Upper lobe of left lung (tissue), 4 donors: ENCODE results near the gene CNP.

ENCODE experiments used
- EP300 ChIP-seq, 4 donors: sonication (generic); formaldehyde crosslinking; IDR thresholded peaks; one replicate each; pipeline ENCODE4 v1.5.1; 2017; ENCODE audit warnings: antibody characterized with exemption in 4 of 4, control low read depth in 2 of 4
- POLR2A ChIP-seq, 4 donors: fragments of 450-650 bp; IDR thresholded peaks; one replicate each; pipeline ENCODE4 v1.5.1; 2016 to 2017; ENCODE audit warnings: antibody characterized with exemption in 4 of 4, mild to moderate bottlenecking in 2 of 4
- TF ChIP-seq, protein P1 (sequence below), 6 experiments: fragments of 450-650 bp in 4 of 6; fragments of 200-600 bp in 2 of 6; sonication (generic) in 2 of 6; IDR thresholded peaks; one replicate each; pipeline ENCODE4 v1.5.1; 2016 to 2019; ENCODE audit warnings: antibody characterized with exemption in 6 of 6

DNA sequence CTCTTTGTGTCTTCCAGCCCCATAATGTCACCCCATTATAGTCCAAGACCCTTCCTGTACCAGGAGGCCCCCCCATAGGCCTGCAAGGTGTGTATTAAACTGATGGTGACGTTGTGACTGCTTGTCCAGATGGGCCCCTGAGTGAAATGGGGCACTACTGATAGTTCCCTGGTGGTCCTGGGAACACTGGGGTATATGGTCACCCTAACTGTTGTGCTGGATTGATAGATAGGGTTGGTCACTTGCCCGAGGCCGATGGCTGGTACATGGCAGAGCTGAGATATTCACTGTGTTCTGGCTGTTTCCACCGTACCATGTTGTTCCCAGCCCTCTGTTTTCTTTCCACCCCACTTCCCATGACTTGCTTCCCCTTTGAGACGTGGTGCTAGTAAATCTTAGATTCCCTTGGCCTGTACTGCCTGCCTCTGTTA is 4.3 kb downstream of the CNP start:
- no peak for TF ChIP-seq POLR2A (IDR thresholded peaks at IDR 0.05)
- TF ChIP-seq EP300 (IDR thresholded peaks at IDR 0.05): no peak
- TF ChIP-seq, protein P1, sequence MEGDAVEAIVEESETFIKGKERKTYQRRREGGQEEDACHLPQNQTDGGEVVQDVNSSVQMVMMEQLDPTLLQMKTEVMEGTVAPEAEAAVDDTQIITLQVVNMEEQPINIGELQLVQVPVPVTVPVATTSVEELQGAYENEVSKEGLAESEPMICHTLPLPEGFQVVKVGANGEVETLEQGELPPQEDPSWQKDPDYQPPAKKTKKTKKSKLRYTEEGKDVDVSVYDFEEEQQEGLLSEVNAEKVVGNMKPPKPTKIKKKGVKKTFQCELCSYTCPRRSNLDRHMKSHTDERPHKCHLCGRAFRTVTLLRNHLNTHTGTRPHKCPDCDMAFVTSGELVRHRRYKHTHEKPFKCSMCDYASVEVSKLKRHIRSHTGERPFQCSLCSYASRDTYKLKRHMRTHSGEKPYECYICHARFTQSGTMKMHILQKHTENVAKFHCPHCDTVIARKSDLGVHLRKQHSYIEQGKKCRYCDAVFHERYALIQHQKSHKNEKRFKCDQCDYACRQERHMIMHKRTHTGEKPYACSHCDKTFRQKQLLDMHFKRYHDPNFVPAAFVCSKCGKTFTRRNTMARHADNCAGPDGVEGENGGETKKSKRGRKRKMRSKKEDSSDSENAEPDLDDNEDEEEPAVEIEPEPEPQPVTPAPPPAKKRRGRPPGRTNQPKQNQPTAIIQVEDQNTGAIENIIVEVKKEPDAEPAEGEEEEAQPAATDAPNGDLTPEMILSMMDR (IDR thresholded peaks at IDR 0.05): no peak
